PC-9 (cell line): Measurements from ENCODE around the gene ASPN. TPM values are rescaled to one million over a fixed set of nuclear protein-coding genes. Genes with fewer than 3 reads are reported as not detected.

Source experiments
- BruUV-seq: library from RNA; stranded (reverse); fragments of 400-500 nt; replicated peaks from 2 replicates; lab custom pipeline; 2021; lab: Mats Ljungman, UMichigan
- CTCF ChIA-PET: fragments of 300-600 bp; sonication (Branson Sonifier 250); formaldehyde crosslinking; loops from one replicate; lab custom pipeline; 2022; ENCODE audit warnings: antibody characterized with exemption; lab: Charles Lee
- POLR2A ChIA-PET: fragments of 300-600 bp; sonication (Branson Sonifier 250); formaldehyde crosslinking; loops from one replicate; lab custom pipeline; 2022; ENCODE audit warnings: antibody characterized with exemption; ENCODE audit not compliant: unreplicated experiment; lab: Charles Lee
- DNase-seq, 2 experiments: peaks; one replicate each; pipeline versions ENCODE4 v3.0.0 to v3.0.0-alpha.2; 2015 to 2022; ENCODE audit warnings: mixed read lengths in 1 of 2
- H2AFZ ChIP-seq: fragments of 200-600 bp; sonication (generic); 2 replicates; pipeline ENCODE4 v1.8.1; 2017; ENCODE audit warnings: antibody characterized with exemption
- H3F3A ChIP-seq: fragments of 200-600 bp; sonication (generic); 2 replicates; pipeline ENCODE4 v1.8.1; 2017; ENCODE audit warnings: antibody characterized with exemption, mild to moderate bottlenecking, low read depth; ENCODE audit not compliant: insufficient read depth
- H3K27ac ChIP-seq: fragments of 200-600 bp; sonication (generic); 2 replicates; pipeline ENCODE4 v1.6.1; 2016; ENCODE audit warnings: mixed run types
- H3K27me3 ChIP-seq: fragments of 200-600 bp; sonication (generic); 2 replicates; pipeline ENCODE4 v1.6.1; 2016; ENCODE audit warnings: low read depth, mixed run types; ENCODE audit not compliant: insufficient read depth
- H3K36me3 ChIP-seq: fragments of 200-600 bp; sonication (generic); 2 replicates; pipeline ENCODE4 v1.6.1; 2016; ENCODE audit warnings: low read depth, mixed run types
- H3K4me1 ChIP-seq: fragments of 200-600 bp; sonication (generic); replicated peaks from 2 replicates; pipeline ENCODE4 v1.6.1; 2016; ENCODE audit warnings: mixed run types; ENCODE audit not compliant: insufficient read depth
- H3K4me2 ChIP-seq: fragments of 200-600 bp; sonication (generic); 2 replicates; pipeline ENCODE4 v1.6.1; 2017; ENCODE audit warnings: mixed run types
- H3K4me3 ChIP-seq: fragments of 200-600 bp; sonication (generic); 2 replicates; pipeline ENCODE4 v1.6.1; 2016; ENCODE audit warnings: mixed run types
- H3K79me2 ChIP-seq: fragments of 200-600 bp; sonication (generic); 2 replicates; pipeline ENCODE4 v1.6.1; 2017; ENCODE audit warnings: low read depth, mixed run types
- H3K9me2 ChIP-seq: fragments of 200-600 bp; sonication (generic); 2 replicates; pipeline ENCODE4 v1.8.1; 2017; ENCODE audit warnings: mild to moderate bottlenecking; ENCODE audit not compliant: insufficient read depth
- H3K9me3 ChIP-seq: fragments of 200-600 bp; sonication (generic); 2 replicates; pipeline ENCODE4 v1.8.1; 2016; ENCODE audit warnings: low read depth; ENCODE audit not compliant: insufficient read depth
- H4K20me1 ChIP-seq: fragments of 200-600 bp; sonication (generic); 2 replicates; pipeline ENCODE4 v1.8.1; 2017; ENCODE audit not compliant: insufficient read depth
- EZH2 ChIP-seq: fragments of 200-600 bp; sonication (generic); IDR thresholded peaks from 2 replicates; pipeline ENCODE4 v1.8.0; 2017; ENCODE audit warnings: antibody characterized with exemption, low read depth
- intact Hi-C: fragments of 100-400 bp; cut with micrococcal nuclease; formaldehyde crosslinking; loops from one replicate; pipeline ENCODE4 v1.10.0; 2022; ENCODE audit not compliant: unreplicated experiment
- total RNA-seq: library from RNA; stranded (reverse); gene quantifications from 2 replicates; pipeline ENCODE4 v1.2.3, GENCODE V29; 2021
- TF ChIP-seq, protein P1 (sequence below): fragments of 200-600 bp; sonication (generic); conservative IDR thresholded peaks from 2 replicates; pipeline ENCODE4 v1.6.1; 2017; ENCODE audit warnings: mixed run types, antibody characterized with exemption, mild to moderate bottlenecking, moderate library complexity

ASPN gene
- total RNA-seq, 1 experiment from 2014 or later: not detected

DNA sequence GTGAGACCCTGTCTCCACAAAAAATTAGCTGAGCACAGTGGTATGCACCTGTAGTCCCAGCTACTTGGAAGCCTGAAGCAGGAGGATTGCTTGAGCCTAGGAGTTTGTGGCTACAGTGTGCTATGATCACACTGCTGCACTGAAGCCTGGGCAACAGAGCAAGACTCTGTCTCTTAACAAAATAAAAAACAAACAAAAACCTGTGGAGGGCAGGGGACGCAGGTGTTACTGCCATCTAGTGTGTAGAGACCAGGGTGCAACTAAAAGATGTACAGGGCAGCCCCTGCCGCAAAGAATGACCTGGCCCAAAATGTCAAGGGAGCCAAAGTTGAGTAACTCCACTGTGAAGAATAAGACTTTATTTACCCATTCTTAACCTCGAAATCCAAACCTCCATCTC lies 27.1 kb downstream of the ASPN start:
- Histone ChIP-seq H3K9me3 (no peaks in the 10 kb centered on the region), H3K27ac (no peak overlapping the region), H2AFZ (no peak overlapping the region), H3K4me3 (no peak overlapping the region), H3K4me1 (no peaks in the 10 kb centered on the region), H3K9me2 (no peaks in the 10 kb centered on the region), H3F3A (no peaks in the 10 kb centered on the region), H3K27me3 (no peaks in the 10 kb centered on the region), H3K4me2 (no peak overlapping the region), H4K20me1 (no peaks in the 10 kb centered on the region), H3K36me3 (no peaks in the 10 kb centered on the region), H3K79me2 (no peaks in the 10 kb centered on the region)
- intact Hi-C loops: no loop called here
- ChIA-PET POLR2A (no interaction called here), CTCF (no interaction called here)
- no peak for TF ChIP-seq EZH2
- TF ChIP-seq, protein P1, sequence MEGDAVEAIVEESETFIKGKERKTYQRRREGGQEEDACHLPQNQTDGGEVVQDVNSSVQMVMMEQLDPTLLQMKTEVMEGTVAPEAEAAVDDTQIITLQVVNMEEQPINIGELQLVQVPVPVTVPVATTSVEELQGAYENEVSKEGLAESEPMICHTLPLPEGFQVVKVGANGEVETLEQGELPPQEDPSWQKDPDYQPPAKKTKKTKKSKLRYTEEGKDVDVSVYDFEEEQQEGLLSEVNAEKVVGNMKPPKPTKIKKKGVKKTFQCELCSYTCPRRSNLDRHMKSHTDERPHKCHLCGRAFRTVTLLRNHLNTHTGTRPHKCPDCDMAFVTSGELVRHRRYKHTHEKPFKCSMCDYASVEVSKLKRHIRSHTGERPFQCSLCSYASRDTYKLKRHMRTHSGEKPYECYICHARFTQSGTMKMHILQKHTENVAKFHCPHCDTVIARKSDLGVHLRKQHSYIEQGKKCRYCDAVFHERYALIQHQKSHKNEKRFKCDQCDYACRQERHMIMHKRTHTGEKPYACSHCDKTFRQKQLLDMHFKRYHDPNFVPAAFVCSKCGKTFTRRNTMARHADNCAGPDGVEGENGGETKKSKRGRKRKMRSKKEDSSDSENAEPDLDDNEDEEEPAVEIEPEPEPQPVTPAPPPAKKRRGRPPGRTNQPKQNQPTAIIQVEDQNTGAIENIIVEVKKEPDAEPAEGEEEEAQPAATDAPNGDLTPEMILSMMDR: peak; percentile 39; the same call in 1 of the 2 replicates
- DNase-seq: no peak
- BruUV-seq: no TSS peak

DNA sequence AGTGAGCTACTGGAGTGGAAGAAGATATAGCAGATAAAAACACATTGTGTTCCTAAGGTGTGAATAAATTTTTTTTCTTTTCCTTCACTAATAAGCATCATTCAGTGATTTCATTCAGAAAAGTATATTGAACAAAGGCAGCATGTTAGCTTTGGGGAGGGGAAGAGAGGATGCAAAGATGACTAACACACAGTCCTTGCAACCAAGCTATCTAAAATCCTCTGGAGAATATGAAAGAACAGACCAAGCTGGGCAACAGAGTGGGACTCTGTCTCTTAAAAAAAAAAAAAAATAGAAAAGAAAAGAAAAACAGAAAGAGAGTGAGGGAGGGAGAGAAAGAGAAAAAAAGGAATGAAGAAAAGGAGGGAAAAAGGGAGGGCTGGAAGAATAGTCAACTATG lies 35.8 kb downstream of the ASPN start:
- DNase-seq: no peak
- H3K9me2 ChIP-seq: no peaks in the 10 kb centered on the region
- intact Hi-C loops: no loop called here
- no peaks in the 10 kb centered on the region for H3K9me3 ChIP-seq
- no peaks in the 10 kb centered on the region for H3K27me3 ChIP-seq
- no peak overlapping the region for H2AFZ ChIP-seq
- no peaks in the 10 kb centered on the region for H3K4me1 ChIP-seq
- H3F3A ChIP-seq: no peaks in the 10 kb centered on the region
- ChIA-PET CTCF (no interaction called here), POLR2A (no interaction called here)
- no peak overlapping the region for H3K4me3 ChIP-seq
- H3K4me2 ChIP-seq: no peak overlapping the region
- H4K20me1 ChIP-seq: no peaks in the 10 kb centered on the region
- BruUV-seq: no TSS peak
- TF ChIP-seq, protein P1: no peak
- no peak for TF ChIP-seq EZH2
- H3K36me3 ChIP-seq: no peaks in the 10 kb centered on the region
- H3K79me2 ChIP-seq: no peaks in the 10 kb centered on the region
- H3K27ac ChIP-seq: no peak overlapping the region

DNA sequence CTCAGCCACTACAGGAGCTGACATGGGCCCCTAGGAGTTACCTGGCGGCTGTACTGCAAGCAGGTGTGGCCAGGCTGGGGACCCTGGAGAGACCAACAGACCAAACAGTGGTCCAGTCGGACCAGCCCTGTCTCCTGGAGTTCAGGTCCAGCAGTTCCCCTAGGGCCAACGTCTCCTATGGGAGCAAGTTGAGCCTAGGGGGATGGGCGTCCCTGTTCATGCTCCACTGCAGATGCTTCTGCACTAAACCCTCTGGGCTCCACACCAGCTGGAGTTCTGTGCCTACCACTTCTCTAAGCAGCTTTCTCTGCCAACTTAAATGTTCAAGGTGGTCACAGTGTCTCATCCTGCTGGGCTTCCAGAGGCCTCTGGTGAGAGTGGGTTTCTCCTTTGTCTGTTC lies 37.5 kb downstream of the ASPN start:
- intact Hi-C loops: no loop called here
- TF ChIP-seq, protein P1: no peak
- no peak for TF ChIP-seq EZH2
- ChIA-PET CTCF (no interaction called here), POLR2A (no interaction called here)
- Histone ChIP-seq H2AFZ (no peak overlapping the region), H3K9me2 (no peaks in the 10 kb centered on the region), H3K27ac (no peak overlapping the region), H3K27me3 (no peaks in the 10 kb centered on the region), H3K9me3 (no peaks in the 10 kb centered on the region), H4K20me1 (no peaks in the 10 kb centered on the region), H3K79me2 (no peaks in the 10 kb centered on the region), H3K36me3 (no peaks in the 10 kb centered on the region), H3F3A (no peaks in the 10 kb centered on the region), H3K4me3 (no peak overlapping the region), H3K4me2 (no peak overlapping the region), H3K4me1 (no peaks in the 10 kb centered on the region)
- DNase-seq: no peak
- BruUV-seq: no TSS peak
